ENCODE results near the gene ALDH1B1. TPM values are rescaled to one million over a fixed set of nuclear protein-coding genes. Genes with fewer than 3 reads are reported as not detected.

The ALDH1B1 gene
- total and polyA plus RNA-seq, 2 of the 13 experiments (the other 11 are each of a cell fraction or from before 2014, with no cell fraction given): 45.1 to 125 TPM

- ATAC-seq (no peak), DNase-seq (ENCODE audit: low spot score) (no peak), FAIRE-seq (no peak)
- peak overlapping the region; percentile 34 for H3K9ac ChIP-seq (ENCODE audit: insufficient read depth, low read depth, low read length)
- 91% methylated on average over 5 of the region's 8 CpGs for WGBS (ENCODE audit: low lambda C conversion rate)
- H3K9me3 ChIP-seq (ENCODE audit: low read length): peaks cover 6% of the 10 kb centered on the region; the same call in 1 of the 2 replicates
- no peak for TF ChIP-seq PCBP2 (optimal IDR thresholded peaks at IDR 0.05; ENCODE audit: low read depth, low read length, poor library complexity, severe bottlenecking)
- in situ Hi-C loops (cut with HindIII; ENCODE audit: extremely low pct_ligation_motif_present, low pct_unique_long_range_greater_than_20kb): no loop called here
- H2AFZ ChIP-seq (ENCODE audit: low read length): no peak overlapping the region
- no peaks in the 10 kb centered on the region for H3K27me3 ChIP-seq (ENCODE audit: control insufficient read depth in 1 of 2, insufficient read depth in 2 of 2, low read length in 2 of 2)
- H3K36me3 ChIP-seq (replicated peaks in 1 of 2; ENCODE audit: control insufficient read depth in 1 of 2, insufficient read depth in 2 of 2, low read length in 2 of 2): no peaks in the 10 kb centered on the region
- no peaks in the 10 kb centered on the region for H3K79me2 ChIP-seq (ENCODE audit: insufficient read depth, low read length)
- ChIA-PET POLR2A (interaction anchor here (1.3 kb wide), 1 partner anchor 11 kb away, joined by 4 read pairs; no protein-coding TSS in a partner anchor), CTCF (ENCODE audit: low intra/inter-chr PET ratio, low total read pairs) (no interaction called here)
- H3K4me2 ChIP-seq (ENCODE audit: low read depth, low read length): no peak overlapping the region
- H3K4me3 ChIP-seq (replicated peaks in 1 of 3; ENCODE audit: insufficient read depth in 1 of 3, low read depth in 2 of 3, low read length in 3 of 3): no peak overlapping the region
- BruUV-seq (replicated peaks): no TSS peak
- peak overlapping the region; percentile 96 for H3K27ac ChIP-seq (ENCODE audit: extremely low read length, insufficient read depth, low read length)
- intact Hi-C loops (cut with micrococcal nuclease; ENCODE audit: unreplicated experiment): no loop called here
- H4K20me1 ChIP-seq (ENCODE audit: insufficient read depth, low read length): no peaks in the 10 kb centered on the region
- H3K4me1 ChIP-seq (ENCODE audit: insufficient read depth, low read length): peaks cover 92% of the 10 kb centered on the region
These were observed 10.4 kb upstream of the ALDH1B1 start for GRCh38 chr9:38382141-38382540.

DNA sequence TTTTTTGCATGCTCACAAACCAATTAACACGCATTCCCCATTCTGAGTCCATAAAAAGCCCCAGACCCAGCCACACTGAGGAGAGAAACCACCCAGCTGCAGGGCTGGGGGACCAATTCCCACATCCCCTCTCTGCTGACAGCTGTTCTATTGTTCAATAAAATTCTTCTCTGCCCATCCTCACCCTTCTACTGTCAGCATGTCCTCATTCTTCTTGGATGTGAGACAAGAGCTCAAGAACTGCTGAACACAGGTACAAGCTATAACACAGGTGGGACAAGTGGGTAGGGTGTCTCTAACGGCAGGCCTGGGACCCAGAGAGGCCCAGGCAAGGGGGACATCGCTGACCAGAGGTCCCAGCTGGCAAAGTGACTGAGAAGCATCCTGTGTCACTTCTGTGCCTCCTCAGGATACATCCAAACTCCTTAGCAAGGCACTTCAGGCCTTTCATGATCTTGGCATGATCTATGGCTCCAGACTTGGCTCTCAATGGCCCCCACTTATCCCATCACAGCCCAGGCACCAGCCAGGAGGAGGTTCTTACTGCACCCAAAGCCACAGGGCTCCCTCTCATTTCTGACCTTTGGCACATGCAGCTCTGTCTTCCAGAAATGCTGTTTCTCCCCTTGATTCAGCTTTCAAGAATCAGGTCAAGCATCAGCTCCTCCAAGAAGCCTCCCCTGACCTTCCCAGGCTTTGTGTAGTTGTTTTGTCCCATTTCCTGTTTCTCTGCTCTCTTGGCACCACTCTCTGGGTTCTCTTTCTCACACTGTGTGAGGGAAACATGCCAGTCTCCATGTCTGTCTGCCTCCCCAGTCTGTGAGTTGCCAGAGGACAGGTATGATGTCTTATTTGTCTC, 7.3 kb upstream of the ALDH1B1 start:
- intact Hi-C loops (cut with micrococcal nuclease; ENCODE audit: unreplicated experiment) (no loop called here), in situ Hi-C loops (cut with HindIII; ENCODE audit: extremely low pct_ligation_motif_present, low pct_unique_long_range_greater_than_20kb) (no loop called here)
- ATAC-seq: no peak
- whole genome bisulfite sequencing (ENCODE audit: low lambda C conversion rate): 61% methylated on average over 2 of the region's 3 CpGs
- BruUV-seq (replicated peaks): no TSS peak
- Histone ChIP-seq H3K4me1 (ENCODE audit: insufficient read depth, low read length) (peaks cover 100% of the 10 kb centered on the region), H3K27me3 (ENCODE audit: control insufficient read depth in 1 of 2, insufficient read depth in 2 of 2, low read length in 2 of 2) (no peaks in the 10 kb centered on the region), H3K4me2 (ENCODE audit: low read depth, low read length) (peak overlapping the region; percentile 59), H3K9ac (ENCODE audit: insufficient read depth, low read depth, low read length) (peak overlapping the region; percentile 56), H3K36me3 (replicated peaks in 1 of 2; ENCODE audit: control insufficient read depth in 1 of 2, insufficient read depth in 2 of 2, low read length in 2 of 2) (no peaks in the 10 kb centered on the region), H3K27ac (ENCODE audit: extremely low read length, insufficient read depth, low read length) (peak overlapping the region; percentile 80), H3K79me2 (ENCODE audit: insufficient read depth, low read length) (no peaks in the 10 kb centered on the region), H3K9me3 (ENCODE audit: low read length) (peaks cover 6% of the 10 kb centered on the region; the same call in 1 of the 2 replicates), H4K20me1 (ENCODE audit: insufficient read depth, low read length) (no peaks in the 10 kb centered on the region), H3K4me3 (replicated peaks in 1 of 3; ENCODE audit: insufficient read depth in 1 of 3, low read depth in 2 of 3, low read length in 3 of 3) (no peak overlapping the region; a peak in 1 of 6 replicates), H2AFZ (ENCODE audit: low read length) (peak overlapping the region; percentile 38)
- CTCF ChIA-PET (ENCODE audit: low intra/inter-chr PET ratio, low total read pairs): no interaction called here
- POLR2A ChIA-PET: interaction anchor here (1.3 kb wide), 1 partner anchor 52 kb away, joined by 5 read pairs; no protein-coding TSS in a partner anchor
- no peak for DNase-seq (ENCODE audit: low spot score)
- no peak for FAIRE-seq
- TF ChIP-seq ZMYM3 (CRISPR knock-in tag; IDR thresholded peaks at IDR 0.05) (no peak), MAZ (IDR thresholded peaks at IDR 0.05; ENCODE audit: borderline replicate concordance, low read depth, low read length) (no peak), MAZ (CRISPR knock-in tag; IDR thresholded peaks at IDR 0.05; ENCODE audit: low read depth) (no peak), PTBP1 (IDR thresholded peaks at IDR 0.05; ENCODE audit: low read depth, low read length, poor library complexity, severe bottlenecking) (no peak), RFXANK (CRISPR knock-in tag; IDR thresholded peaks at IDR 0.05) (no peak), ISX (CRISPR knock-in tag; conservative IDR thresholded peaks at IDR 0.05) (no peak), HOXA5 (CRISPR knock-in tag; IDR thresholded peaks at IDR 0.05) (no peak), SMAD1 (CRISPR knock-in tag; IDR thresholded peaks at IDR 0.05; ENCODE audit: borderline replicate concordance, low read depth) (no peak), KLF12 (CRISPR knock-in tag; IDR thresholded peaks at IDR 0.05; ENCODE audit: borderline replicate concordance) (no peak), ZKSCAN1 (IDR thresholded peaks at IDR 0.05; ENCODE audit: low read length) (no peak), ZNF674 (CRISPR knock-in tag; IDR thresholded peaks at IDR 0.05; ENCODE audit: low read depth) (no peak)
- TF ChIP-seq, protein P1, sequence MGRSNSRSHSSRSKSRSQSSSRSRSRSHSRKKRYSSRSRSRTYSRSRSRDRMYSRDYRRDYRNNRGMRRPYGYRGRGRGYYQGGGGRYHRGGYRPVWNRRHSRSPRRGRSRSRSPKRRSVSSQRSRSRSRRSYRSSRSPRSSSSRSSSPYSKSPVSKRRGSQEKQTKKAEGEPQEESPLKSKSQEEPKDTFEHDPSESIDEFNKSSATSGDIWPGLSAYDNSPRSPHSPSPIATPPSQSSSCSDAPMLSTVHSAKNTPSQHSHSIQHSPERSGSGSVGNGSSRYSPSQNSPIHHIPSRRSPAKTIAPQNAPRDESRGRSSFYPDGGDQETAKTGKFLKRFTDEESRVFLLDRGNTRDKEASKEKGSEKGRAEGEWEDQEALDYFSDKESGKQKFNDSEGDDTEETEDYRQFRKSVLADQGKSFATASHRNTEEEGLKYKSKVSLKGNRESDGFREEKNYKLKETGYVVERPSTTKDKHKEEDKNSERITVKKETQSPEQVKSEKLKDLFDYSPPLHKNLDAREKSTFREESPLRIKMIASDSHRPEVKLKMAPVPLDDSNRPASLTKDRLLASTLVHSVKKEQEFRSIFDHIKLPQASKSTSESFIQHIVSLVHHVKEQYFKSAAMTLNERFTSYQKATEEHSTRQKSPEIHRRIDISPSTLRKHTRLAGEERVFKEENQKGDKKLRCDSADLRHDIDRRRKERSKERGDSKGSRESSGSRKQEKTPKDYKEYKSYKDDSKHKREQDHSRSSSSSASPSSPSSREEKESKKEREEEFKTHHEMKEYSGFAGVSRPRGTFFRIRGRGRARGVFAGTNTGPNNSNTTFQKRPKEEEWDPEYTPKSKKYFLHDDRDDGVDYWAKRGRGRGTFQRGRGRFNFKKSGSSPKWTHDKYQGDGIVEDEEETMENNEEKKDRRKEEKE (IDR thresholded peaks at IDR 0.05): no peak

Measured in HepG2 (cell line).